ENCODE results near the gene HOMER1.
A peak's percentile ranks its signal among the peaks of the same experiment; 100 is the strongest.
"Not testable (repeated sequence)": the region's sequence is repeated elsewhere in the genome, so short reads cannot be mapped to it uniquely, and the experiment has no call there.

Gene HOMER1

GRCh38 chr5:79516986-79517385, 3.1 kb upstream of the HOMER1 start:
- no peak for TF ChIP-seq EZH2phosphoT487 (conservative IDR thresholded peaks at IDR 0.05; ENCODE audit: low read length)
- TF ChIP-seq, protein P1, sequence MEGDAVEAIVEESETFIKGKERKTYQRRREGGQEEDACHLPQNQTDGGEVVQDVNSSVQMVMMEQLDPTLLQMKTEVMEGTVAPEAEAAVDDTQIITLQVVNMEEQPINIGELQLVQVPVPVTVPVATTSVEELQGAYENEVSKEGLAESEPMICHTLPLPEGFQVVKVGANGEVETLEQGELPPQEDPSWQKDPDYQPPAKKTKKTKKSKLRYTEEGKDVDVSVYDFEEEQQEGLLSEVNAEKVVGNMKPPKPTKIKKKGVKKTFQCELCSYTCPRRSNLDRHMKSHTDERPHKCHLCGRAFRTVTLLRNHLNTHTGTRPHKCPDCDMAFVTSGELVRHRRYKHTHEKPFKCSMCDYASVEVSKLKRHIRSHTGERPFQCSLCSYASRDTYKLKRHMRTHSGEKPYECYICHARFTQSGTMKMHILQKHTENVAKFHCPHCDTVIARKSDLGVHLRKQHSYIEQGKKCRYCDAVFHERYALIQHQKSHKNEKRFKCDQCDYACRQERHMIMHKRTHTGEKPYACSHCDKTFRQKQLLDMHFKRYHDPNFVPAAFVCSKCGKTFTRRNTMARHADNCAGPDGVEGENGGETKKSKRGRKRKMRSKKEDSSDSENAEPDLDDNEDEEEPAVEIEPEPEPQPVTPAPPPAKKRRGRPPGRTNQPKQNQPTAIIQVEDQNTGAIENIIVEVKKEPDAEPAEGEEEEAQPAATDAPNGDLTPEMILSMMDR (IDR thresholded peaks at IDR 0.05; ENCODE audit: insufficient read depth, low read length, poor library complexity, severe bottlenecking): no peak
- Histone ChIP-seq H2AFZ (ENCODE audit: low read depth, low read length, severe bottlenecking) (no peak overlapping the region), H4K20me1 (ENCODE audit: low read depth, low read length) (no peaks in the 10 kb centered on the region), H3K36me3 (ENCODE audit: low read length) (no peaks in the 10 kb centered on the region), H3K4me2 (ENCODE audit: low read depth, low read length, poor library complexity, severe bottlenecking) (no peak overlapping the region), H3K9me2 (replicated peaks; ENCODE audit: insufficient read depth, low read length) (no peaks in the 10 kb centered on the region), H3K9ac (ENCODE audit: low read length) (no peak overlapping the region), H3K79me2 (ENCODE audit: insufficient read depth, low read length) (no peaks in the 10 kb centered on the region), H3K27me3 (ENCODE audit: low read length) (0 out of 2 replicates have a peak, but pooled peaks cover 3% of the 10 kb centered on the region), H3K27ac (ENCODE audit: low read depth, low read length) (no peak overlapping the region), H3K4me3 (ENCODE audit: insufficient read depth, low read length, poor library complexity, severe bottlenecking) (no peak overlapping the region), H3K9me3 (ENCODE audit: insufficient read depth, low read length) (no peaks in the 10 kb centered on the region), H3F3A (ENCODE audit: insufficient read depth) (peaks cover 23% of the 10 kb centered on the region)

DNA sequence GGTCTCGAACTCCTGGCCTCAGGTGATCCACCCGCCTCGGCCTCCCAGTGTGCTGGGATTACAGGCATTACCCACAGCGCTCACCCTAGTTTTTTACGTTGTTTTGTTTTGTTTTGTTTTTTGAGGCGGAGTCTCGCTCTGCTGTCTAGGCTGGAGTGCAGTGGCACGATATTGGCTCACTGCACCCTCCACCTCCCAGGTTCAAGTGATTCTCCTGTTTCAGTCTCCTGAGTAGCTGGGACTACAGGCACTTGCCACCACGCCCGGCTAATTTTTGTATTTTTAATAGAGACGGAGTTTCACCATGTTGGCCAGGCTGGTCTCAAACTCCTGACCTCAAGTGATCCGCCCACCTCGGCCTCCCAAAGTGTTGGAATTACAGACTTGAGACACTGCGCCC, 2.4 kb upstream of the HOMER1 start:
- not testable (repeated sequence) for H3K27me3 ChIP-seq (ENCODE audit: low read length); H3K9me3 ChIP-seq (ENCODE audit: insufficient read depth, low read length); H3K9ac ChIP-seq (ENCODE audit: low read length); H3K4me3 ChIP-seq (ENCODE audit: insufficient read depth, low read length, poor library complexity, severe bottlenecking); H3K27ac ChIP-seq (ENCODE audit: low read depth, low read length); H3K4me2 ChIP-seq (ENCODE audit: low read depth, low read length, poor library complexity, severe bottlenecking); H3K36me3 ChIP-seq (ENCODE audit: low read length); H4K20me1 ChIP-seq (ENCODE audit: low read depth, low read length); H2AFZ ChIP-seq (ENCODE audit: low read depth, low read length, severe bottlenecking); H3K79me2 ChIP-seq (ENCODE audit: insufficient read depth, low read length); H3K9me2 ChIP-seq (replicated peaks; ENCODE audit: insufficient read depth, low read length)
- peaks cover 23% of the 10 kb centered on the region for H3F3A ChIP-seq (ENCODE audit: insufficient read depth)

- Histone ChIP-seq H2AFZ (ENCODE audit: low read depth, low read length, severe bottlenecking) (peak overlapping the region; percentile 96), H3K36me3 (ENCODE audit: low read length) (no peaks in the 10 kb centered on the region), H3K9me3 (ENCODE audit: insufficient read depth, low read length) (no peaks in the 10 kb centered on the region), H3K27me3 (ENCODE audit: low read length) (0 out of 2 replicates have a peak, but pooled peaks cover 3% of the 10 kb centered on the region), H3K9ac (ENCODE audit: low read length) (peak overlapping the region; percentile 61), H3K4me3 (ENCODE audit: insufficient read depth, low read length, poor library complexity, severe bottlenecking) (peak overlapping the region; percentile 68), H3K27ac (ENCODE audit: low read depth, low read length) (peak overlapping the region; percentile 49), H3F3A (ENCODE audit: insufficient read depth) (peaks cover 23% of the 10 kb centered on the region), H3K79me2 (ENCODE audit: insufficient read depth, low read length) (no peaks in the 10 kb centered on the region), H3K9me2 (replicated peaks; ENCODE audit: insufficient read depth, low read length) (no peaks in the 10 kb centered on the region), H3K4me2 (ENCODE audit: low read depth, low read length, poor library complexity, severe bottlenecking) (peak overlapping the region; percentile 69), H4K20me1 (ENCODE audit: low read depth, low read length) (no peaks in the 10 kb centered on the region)
- no peak for TF ChIP-seq EZH2phosphoT487 (conservative IDR thresholded peaks at IDR 0.05; ENCODE audit: low read length)
- TF ChIP-seq, protein P1 (IDR thresholded peaks at IDR 0.05; ENCODE audit: insufficient read depth, low read length, poor library complexity, severe bottlenecking): no peak
Observed at GRCh38 chr5:79514391-79515105, 614 bp upstream of the HOMER1 start.

DNA sequence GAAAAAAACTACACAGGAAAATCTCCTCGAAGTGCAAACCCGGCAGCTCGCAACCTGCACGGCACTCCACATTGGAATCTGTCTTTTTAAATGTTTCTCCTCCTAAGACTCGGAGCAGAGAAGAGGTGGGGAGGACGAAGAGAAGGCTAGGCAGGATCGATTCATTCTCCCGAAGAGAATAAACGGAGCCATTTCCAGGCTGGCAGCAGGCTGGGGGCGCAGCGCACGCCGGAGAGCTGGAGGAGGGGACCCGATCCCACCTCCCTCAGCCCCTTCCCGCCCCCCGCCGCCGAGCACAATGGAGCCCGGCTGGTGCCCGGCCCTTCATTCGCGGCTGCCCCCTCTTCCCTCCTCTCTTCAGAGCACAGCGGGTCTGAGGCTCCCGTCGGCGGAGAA, 628 bp downstream of the HOMER1 start:
- H3K4me3 ChIP-seq (ENCODE audit: insufficient read depth, low read length, poor library complexity, severe bottlenecking): peak overlapping the region; percentile 68
- no peaks in the 10 kb centered on the region for H3K9me3 ChIP-seq (ENCODE audit: insufficient read depth, low read length)
- 0 out of 2 replicates have a peak, but pooled peaks cover 3% of the 10 kb centered on the region for H3K27me3 ChIP-seq (ENCODE audit: low read length)
- H3K9ac ChIP-seq (ENCODE audit: low read length): peak overlapping the region; percentile 61
- H3K9me2 ChIP-seq (replicated peaks; ENCODE audit: insufficient read depth, low read length): no peaks in the 10 kb centered on the region
- H3F3A ChIP-seq (ENCODE audit: insufficient read depth): peaks cover 23% of the 10 kb centered on the region
- peak overlapping the region; percentile 96 for H2AFZ ChIP-seq (ENCODE audit: low read depth, low read length, severe bottlenecking)
- H4K20me1 ChIP-seq (ENCODE audit: low read depth, low read length): no peaks in the 10 kb centered on the region
- TF ChIP-seq EZH2phosphoT487 (conservative IDR thresholded peaks at IDR 0.05; ENCODE audit: low read length): no peak
- TF ChIP-seq, protein P1 (IDR thresholded peaks at IDR 0.05; ENCODE audit: insufficient read depth, low read length, poor library complexity, severe bottlenecking): no peak
- peak overlapping the region; percentile 69 for H3K4me2 ChIP-seq (ENCODE audit: low read depth, low read length, poor library complexity, severe bottlenecking)
- no peak overlapping the region for H3K27ac ChIP-seq (ENCODE audit: low read depth, low read length)
- no peaks in the 10 kb centered on the region for H3K36me3 ChIP-seq (ENCODE audit: low read length)
- no peaks in the 10 kb centered on the region for H3K79me2 ChIP-seq (ENCODE audit: insufficient read depth, low read length)

Data from SU-DHL-6 (cell line).